ENCODE measurements around the gene FCN1.

FCN1 gene

GRCh38 chr9:134951461-134951860, 33.7 kb upstream of the FCN1 start:
- no peak for DNase-seq (ENCODE audit: low spot score)

- DNase-seq (ENCODE audit: low spot score): no peak
Measured at GRCh38 chr9:134950386-134951210, 32.9 kb upstream of the FCN1 start.

DNA sequence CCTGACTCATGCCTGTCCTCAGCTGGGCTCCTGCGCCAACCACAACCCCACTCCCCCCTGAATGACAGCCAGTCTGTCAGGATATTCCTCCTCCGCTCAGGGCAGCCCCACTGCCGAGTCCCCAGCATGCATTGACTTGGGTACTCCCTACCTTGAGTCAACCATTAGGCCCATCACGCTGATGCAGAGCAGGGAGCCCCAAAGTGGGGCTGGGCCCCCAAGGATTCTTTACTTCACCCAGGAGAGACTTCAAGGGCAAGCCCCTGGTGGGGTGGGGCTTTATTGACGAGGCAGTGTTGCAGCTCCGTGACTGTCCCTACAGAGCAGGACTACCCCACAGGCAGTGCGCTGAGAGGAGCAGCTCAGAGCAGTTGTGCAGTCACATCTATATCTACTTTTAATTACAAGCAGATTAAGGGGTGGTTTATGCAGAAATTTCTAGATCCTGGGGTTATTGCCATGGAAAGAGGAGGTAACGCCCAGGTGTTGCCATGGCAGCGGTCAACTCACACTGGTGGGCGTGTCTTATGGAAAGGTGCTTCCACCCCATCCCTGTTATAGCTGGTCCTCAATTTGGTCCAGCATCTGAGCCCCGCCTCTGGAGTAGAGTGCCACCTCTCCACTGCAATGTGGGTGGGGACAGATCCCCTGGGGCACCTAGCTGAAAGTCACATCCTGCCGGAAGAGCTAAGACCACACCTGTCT, 32.1 kb upstream of the FCN1 start:
- no peak for DNase-seq (ENCODE audit: low spot score)

GRCh38 chr9:134948149-134948548, 30.4 kb upstream of the FCN1 start:
- no peak for DNase-seq (ENCODE audit: low spot score)

GRCh38 chr9:134947265-134947955, 29.7 kb upstream of the FCN1 start:
- DNase-seq (ENCODE audit: low spot score): no peak

- DNase-seq (ENCODE audit: low spot score): no peak
Measured at GRCh38 chr9:134946663-134947062, 29.0 kb upstream of the FCN1 start.

DNA sequence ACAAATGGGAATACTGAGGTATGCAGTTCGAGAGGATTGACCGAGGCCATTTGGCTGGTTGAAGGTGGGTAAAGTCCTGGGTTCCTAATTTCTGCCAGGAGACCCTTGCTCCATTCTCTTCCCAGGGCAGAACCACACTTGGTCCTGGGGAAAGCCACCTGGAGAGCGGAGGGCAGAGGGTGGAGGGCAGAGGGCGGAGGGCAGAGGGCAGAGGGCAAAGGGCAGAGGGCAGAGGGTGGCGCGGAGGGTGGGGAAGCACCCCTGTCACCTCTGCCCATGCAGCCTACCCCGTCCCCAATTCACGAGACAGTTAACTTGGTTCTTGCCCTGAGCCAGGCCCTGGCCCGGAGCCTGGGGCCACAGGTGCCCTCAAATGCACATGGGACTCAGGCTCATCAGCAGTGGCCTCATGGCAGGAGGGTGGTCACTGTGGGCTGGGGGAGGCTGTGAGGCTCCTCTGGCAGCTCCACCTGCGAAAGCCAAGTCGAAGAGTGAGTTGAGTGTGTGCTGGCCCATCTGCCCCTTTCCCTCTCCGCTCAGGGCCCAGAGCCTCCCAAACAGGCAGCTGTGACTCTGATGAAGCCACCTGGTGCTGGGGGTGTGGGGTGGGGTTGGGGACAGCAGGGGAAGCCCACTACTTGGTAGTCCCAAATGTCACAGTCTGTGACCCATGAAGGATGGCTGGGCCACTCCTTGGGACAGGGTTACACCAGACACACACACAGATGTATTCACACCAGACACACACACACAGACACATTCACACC, 28.0 kb upstream of the FCN1 start:
- DNase-seq (ENCODE audit: low spot score): no peak

- no peak for DNase-seq (ENCODE audit: low spot score)
Measured at GRCh38 chr9:134944916-134945315, 27.2 kb upstream of the FCN1 start.

DNA sequence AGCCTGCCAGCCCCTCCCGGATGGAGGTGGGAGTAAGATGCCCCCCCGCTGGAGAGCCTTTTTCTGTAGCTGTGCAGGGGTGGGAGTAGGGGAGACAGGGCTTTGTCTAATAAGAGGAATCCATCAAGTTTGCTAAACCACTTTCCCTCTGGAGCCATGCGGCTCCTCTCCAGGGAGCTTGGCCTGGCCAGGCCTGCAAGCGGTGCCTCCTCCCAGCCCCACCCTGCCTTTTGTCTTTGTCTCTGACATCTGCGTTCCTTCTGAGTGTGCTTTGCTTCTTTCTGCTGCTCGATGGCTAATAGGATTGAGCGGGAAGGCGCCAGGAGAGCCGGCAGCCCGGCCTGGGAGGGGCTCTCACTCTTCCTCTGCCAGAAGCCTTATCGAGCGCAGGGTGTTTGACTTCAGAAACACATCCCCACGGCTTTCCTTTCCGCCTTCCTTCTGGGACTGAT, 26.7 kb upstream of the FCN1 start:
- DNase-seq (ENCODE audit: low spot score): peak; percentile 70

DNA sequence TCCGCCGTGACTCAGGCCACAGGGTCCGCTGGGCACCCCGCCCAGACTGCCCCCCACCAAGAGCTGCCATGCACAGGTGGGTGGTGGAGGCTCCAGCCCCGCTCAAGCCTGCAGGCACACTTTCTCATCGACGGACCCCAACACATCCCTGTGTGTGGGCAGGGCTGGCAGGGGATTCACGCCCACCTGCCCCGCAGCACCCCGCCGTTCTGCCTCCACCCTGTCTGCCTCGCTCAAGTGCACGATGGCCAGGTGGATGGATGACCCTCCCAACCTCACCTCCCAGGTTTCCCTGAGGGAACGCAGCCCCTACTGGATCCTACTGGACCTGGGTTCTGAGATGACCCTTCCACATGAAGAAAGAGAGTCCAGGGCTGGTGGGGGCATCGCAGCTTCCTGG, 26.1 kb upstream of the FCN1 start:
- DNase-seq (ENCODE audit: low spot score): no peak

DNA sequence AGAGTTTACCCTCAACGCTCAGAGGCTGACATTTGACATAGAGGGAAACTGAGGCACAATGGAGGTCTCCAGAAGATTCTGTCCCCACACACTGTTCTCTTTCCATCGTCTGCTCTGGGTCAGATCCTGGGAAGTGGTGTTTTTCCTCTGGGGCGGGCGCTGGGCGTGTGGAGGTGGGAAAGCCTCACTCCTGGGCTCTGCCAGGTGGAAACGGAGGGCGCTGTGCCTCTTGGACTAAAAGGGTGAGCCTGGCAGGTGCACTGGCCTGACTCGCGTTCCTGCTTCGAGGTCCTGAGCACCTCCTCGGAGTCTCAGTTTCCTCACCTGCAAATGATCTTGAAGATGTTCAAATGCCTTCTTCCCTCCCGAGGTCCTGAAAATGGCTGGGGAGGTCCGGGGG, 25.7 kb upstream of the FCN1 start:
- no peak for DNase-seq (ENCODE audit: low spot score)

- no peak for DNase-seq (ENCODE audit: low spot score)
Measured at GRCh38 chr9:134942788-134943184, 25.1 kb upstream of the FCN1 start.

DNA sequence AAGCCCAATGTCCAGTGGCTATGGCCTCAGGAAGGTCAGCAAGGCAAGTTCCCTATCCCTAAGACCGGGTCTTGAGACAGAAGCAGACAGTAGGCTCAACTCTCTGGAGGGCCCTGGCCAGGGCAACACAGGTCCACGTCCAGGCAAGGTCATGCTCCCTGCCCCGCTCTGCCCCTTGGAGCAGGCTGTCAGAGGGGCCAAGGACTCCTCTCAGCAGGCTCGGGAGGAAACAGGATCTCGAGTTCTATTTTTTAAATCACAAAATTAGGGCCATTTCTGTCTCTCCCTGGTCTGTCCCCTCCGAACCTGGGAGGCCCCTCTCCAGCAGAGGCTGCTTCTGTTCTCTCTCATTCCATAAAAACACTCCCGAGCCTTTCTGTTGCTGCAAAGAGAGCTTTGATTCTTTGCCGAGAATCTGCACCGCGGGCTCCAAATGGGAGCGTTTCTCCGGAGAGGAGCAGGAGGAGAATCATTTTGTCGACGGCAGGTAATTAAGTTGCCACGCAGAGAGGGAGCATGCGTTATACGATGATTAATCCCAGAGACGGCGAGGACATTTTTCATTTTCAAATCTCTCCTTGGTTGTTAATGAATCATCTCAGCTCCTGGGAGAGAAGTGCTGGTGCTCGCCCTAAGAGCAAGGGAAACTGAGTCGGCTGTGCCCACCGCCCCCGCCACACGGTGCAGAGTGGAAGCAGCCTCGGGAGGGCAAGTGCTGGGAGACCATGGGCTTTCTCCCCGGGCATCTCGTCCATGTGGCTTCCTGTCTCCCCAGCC, 24.5 kb upstream of the FCN1 start:
- no peak for DNase-seq (ENCODE audit: low spot score)

- DNase-seq (ENCODE audit: low spot score): no peak
Measured at GRCh38 chr9:134940236-134941208, 22.8 kb upstream of the FCN1 start.

GRCh38 chr9:134939836-134940235, 22.1 kb upstream of the FCN1 start:
- DNase-seq (ENCODE audit: low spot score): no peak

DNA sequence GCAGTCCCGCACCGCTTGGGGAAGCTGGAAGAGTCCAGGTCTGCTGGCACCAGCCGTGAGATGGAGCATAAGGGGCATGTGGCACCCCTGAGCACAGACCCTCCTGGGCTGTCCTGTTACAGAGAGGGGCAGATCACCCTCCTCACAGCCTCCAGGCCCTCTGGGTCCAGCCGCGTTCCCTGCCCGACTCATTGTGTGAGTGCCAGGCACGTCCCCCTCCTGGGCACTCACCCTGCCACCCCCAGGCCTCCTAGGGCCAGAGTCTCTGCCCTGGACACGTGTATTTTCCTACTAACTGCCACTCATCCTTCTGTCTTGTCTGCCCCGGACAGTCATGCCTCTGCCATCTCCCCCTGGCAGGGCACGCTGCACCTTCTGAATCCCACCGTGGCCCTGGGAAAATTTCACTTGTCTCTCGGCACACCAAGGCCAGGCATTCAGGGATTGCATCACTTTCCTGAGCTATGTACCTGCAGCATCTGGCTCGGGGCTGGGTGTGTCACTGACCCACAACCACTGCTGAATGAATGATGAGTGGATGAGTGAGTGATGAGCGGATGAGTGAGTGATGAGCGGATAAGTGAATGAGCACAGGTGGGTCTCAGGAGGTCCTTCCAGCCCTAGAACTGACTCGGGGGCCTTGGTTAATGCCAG, 21.5 kb upstream of the FCN1 start:
- DNase-seq (ENCODE audit: low spot score): no peak

DNA sequence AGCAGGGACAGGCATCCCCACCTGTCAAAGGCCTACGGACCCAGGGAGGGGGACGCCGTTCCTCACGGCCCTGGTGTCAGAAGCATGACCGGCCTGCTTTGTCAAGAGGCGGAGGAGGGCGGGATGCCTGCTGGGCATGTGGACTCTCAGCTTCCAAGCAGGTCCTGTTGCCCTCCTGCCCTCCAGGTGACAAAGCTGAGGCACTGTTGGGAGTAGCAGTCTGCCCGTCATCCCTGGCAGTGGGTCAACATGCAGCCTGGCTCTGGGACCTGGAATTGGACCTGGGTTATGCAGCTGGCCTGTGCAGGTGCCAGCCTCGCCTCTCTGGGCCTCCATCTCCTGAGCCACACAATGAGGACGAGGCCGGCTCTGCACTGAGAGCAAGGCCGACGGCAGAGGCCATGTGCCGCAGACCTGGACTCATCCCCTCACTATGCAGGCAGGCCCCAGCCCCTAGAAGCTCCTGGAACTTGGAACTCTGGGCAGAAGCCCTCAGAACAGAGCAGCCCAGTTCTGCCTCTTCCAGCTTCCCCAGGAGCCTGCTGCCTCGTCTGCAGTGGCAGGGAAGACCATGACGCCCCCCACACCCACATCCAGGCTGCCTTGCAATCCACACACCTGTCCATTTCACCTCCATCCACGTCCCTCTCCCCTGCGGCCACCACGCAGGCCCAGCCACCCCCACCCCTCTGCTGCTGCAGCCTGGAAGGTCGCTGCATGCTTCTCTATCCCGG, 20.8 kb upstream of the FCN1 start:
- DNase-seq (ENCODE audit: low spot score): no peak

DNA sequence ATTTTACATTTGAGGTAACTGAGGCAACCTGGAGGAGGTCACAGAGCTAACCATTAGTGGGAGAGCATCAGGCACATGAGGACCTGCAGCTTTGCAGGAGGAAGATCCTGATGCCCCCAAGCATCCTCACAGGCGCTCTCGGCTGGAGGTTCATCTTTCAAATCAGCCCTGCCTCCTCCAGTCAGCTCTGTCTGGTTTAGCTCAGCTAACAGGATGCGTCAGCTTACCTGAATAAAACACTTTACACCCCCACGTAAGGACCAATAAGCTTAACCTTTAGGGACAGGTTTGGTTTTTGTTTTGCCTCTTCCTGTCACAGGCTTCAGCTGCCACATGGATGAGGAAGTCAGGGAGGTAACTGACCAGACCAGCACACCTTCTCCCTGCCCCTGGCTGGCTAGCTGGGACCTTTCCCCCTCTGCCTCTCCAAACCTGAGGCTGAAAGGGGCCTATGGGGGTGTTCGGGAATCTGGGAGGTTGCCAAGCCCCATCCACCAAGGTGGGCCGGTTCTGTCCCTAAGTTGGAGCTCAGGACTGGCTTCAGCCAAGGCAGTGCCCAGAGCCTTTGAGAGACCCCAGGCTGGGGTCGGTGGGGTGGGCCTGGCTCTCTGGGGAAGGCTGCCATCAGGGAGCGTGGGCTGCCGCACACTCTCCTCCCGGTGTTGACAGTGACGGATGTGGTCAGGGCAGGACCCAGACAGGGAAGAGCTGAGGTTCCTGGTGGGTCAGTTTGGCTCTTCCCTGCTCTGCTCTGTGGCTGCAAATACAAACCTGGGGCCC, 20.0 kb upstream of the FCN1 start:
- DNase-seq (ENCODE audit: low spot score): no peak

All from AG20443 (cell line).